HG02870 (cell line): Measurements from ENCODE around the gene HSD17B1.
"Not testable (repeated sequence)": the region's sequence is repeated elsewhere in the genome, so short reads cannot be mapped to it uniquely, and the experiment has no call there.

Experiments used
- ATAC-seq: cut with Tn5 transposase; IDR thresholded peaks from one replicate; pipeline ENCODE4 v1.9.1; 2021; ENCODE audit warnings: mild to moderate bottlenecking, moderate library complexity; ENCODE audit not compliant: unreplicated experiment

HSD17B1 gene

DNA sequence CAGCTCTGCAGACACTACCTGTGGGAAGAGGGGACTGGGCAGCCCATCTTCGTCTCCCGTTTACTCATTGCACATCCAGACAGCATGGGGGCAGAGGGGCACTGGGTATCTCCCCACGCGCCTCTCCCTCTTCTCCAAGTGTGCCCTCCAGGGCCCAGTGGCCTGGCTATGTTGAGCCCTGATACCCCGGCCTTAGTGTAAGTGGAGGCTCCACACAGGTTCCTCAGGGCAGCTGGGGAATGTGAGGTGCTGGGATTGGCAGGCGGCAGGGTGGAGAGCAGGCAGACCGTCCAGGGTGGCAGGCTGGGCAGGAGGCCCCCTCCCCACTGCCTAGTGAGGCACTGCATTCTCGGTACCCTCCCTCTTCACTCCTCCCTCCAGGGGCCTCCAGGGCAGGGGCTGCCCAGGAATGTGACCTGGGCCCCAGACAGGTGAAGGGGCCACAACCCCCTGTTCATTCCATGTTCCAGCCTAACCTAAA is 29.9 kb upstream of the HSD17B1 start:
- ATAC-seq, result no peak

DNA sequence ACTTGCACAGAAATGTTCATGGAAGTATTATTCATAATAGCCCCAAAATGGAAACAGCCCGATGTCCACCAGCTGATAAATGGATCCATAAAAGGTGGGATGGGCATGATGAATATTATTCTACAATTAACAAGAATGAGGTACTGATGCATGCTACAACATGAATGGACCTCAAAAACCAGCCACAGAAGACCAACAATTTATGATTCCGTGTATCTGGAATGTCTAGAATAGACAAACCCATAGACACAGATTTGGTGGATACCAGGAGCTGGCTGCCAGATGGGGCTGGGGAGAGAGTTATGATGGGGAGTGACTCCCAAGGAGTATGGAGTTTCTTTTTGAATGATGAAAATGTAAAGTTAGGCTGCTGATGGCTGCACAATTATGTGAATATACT is 27.5 kb upstream of the HSD17B1 start:
- ATAC-seq, result no peak

DNA sequence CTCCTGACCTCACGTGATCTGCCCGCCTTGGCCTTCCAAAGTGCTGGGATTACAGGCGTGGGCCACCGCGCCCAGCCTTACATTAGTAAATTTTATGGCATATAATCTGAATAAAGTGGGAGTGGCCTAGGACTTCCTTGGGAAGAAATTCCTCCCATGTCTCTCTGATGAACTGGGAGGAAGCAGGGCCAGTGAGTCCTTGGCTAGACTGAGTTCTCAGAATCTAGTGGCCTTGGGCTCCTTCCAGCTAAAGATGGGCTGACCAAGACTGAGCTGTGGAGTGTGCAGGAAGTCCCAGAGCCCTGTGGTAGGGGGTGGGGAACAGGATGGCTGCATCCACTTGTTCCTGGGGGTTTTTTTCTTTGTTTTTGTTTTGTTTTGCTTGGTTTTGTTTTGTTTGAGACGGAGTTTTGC is 26.7 kb upstream of the HSD17B1 start:
- ATAC-seq, result no peak

- ATAC-seq, result no peak
Observed at GRCh38 chr17:42527932-42528331, 24.8 kb upstream of the HSD17B1 start.

GRCh38 chr17:42529061-42529460 is 23.7 kb upstream of the HSD17B1 start:
- no peak for ATAC-seq

- no peak for ATAC-seq
Observed at GRCh38 chr17:42530952-42531454, 21.7 kb upstream of the HSD17B1 start.

GRCh38 chr17:42531455-42532354 is 21.0 kb upstream of the HSD17B1 start:
- ATAC-seq, result no peak

GRCh38 chr17:42535155-42536047 is 17.3 kb upstream of the HSD17B1 start:
- peak; percentile 8 for ATAC-seq

DNA sequence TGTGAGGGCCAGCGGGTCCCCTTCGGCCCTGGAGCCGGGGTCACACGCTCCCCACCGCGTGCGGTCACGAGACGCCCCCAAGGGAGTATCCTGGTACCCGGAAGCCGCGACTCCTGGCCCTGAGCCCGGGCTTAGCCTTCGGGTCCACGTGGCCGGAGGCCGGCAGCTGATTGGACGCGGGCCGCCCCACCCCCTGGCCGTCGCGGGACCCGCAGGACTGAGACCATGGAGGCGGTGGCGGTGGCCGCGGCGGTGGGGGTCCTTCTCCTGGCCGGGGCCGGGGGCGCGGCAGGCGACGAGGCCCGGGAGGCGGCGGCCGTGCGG is 16.7 kb upstream of the HSD17B1 start, which contains the start of gene NAGLU:
Gene NAGLU (plus strand): TSS at position 194 of the 324 bp plus-strand sequence. CDS start 32 bp downstream, at position 226.
- ATAC-seq, result peak; percentile 81

DNA sequence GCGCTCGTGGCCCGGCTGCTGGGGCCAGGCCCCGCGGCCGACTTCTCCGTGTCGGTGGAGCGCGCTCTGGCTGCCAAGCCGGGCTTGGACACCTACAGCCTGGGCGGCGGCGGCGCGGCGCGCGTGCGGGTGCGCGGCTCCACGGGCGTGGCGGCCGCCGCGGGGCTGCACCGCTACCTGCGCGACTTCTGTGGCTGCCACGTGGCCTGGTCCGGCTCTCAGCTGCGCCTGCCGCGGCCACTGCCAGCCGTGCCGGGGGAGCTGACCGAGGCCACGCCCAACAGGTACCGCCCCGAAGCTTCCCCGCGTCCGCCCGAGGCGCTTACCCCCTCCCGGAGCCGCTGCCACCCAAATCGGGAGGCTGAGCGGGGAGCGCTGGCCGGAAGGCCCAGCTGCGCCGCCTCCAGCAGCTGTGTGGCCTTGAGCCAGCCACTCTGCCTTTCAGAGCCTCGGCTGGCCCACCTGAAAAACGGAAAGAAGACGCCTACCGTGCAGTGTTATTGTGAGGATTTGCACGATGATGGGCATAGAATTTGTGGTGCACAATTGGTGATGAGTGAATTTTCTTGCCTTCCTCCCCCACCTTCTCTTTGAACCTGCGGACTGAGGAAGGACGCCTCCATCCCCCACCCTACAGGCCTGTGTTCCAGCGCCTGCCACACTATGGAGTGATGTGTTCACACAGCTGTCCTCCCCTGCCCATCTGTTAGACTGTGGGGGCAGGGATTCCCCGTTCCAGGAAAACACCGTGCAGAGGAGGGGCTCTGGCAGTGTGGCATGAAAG is 16.2 kb upstream of the HSD17B1 start:
- ATAC-seq, result peak; percentile 61

DNA sequence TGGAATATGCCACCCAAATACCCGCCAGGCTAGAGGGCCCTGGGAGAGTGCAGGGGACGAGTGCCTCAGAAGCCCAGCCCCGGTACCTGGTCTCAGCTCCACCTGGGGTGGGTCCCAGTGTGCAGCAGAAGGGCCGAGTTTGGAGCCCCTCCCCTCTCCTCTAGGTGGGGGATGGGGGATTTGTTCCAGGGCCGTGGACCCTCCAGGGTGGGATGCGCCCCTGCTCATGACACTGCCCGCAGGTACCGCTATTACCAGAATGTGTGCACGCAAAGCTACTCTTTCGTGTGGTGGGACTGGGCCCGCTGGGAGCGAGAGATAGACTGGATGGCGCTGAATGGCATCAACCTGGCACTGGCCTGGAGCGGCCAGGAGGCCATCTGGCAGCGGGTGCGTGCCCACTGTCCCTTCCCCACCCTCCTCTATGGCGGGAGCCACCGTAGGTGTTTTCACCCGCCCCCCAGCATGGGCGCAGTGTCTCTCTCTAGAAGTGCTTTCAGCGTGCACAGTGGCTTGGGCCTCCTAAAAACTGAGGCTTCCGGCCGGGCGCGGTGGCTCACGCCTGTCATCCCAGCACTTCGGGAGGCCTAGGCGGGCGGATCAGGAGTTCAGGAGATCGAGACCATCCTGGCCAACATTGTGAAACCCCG is 15.4 kb upstream of the HSD17B1 start:
- ATAC-seq, result no peak

DNA sequence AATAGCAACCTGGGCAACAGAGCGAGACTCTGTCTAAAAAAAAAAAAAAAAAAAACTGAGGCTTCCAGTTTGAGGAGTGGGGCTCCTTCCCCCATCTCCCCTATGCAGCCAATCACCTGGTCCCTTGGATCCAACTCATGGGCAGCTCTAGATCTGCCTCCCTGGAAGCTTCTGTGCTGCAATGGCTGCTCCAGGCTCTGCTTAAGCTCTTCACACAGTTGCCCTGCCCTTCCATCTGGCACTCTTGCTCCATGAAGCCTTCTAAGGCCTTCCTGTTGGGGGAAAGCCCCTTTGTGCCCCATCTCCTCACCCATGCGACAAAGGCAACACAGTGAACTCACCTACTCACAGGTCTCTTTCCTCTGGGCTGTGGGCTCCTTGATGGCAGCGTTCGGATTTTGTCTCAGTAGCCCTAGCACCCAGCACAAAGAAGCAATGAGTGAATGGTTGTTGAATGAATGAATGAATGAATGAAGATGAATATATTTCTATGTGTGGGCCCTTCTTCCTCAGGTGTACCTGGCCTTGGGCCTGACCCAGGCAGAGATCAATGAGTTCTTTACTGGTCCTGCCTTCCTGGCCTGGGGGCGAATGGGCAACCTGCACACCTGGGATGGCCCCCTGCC is 14.8 kb upstream of the HSD17B1 start:
- no peak for ATAC-seq

DNA sequence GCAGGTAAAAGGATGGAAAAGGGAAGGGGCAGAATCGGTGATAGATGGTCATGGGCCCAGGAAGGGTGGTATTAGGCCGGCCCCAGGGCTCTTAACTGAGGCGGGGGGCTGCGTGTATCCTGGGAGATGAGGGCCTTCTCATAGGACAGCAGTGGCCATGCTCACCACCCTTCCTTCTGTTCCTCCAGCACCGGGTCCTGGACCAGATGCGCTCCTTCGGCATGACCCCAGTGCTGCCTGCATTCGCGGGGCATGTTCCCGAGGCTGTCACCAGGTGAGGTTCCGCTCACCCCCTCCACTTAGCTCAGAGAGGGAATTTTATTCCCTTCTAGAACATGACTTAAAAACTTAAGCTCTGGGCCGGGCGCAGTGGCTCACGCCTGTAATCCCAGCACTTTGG is 14.2 kb upstream of the HSD17B1 start:
- ATAC-seq, result no peak

GRCh38 chr17:42540558-42540957 is 12.2 kb upstream of the HSD17B1 start:
- not testable (repeated sequence) for ATAC-seq

GRCh38 chr17:42541041-42541833 is 11.5 kb upstream of the HSD17B1 start:
- ATAC-seq, result no peak

- ATAC-seq, result no peak
Observed at GRCh38 chr17:42543190-42544079, 9.3 kb upstream of the HSD17B1 start.

- ATAC-seq, result no peak
Observed at GRCh38 chr17:42544874-42545283, 7.8 kb upstream of the HSD17B1 start.
